GM10248 (cell line): Measurements from ENCODE around the gene EIF1AX.

Experiments
- CTCF ChIA-PET: fragments of 300-600 bp; sonication (Branson Sonifier 250); formaldehyde crosslinking; extraction: SDS; loops from one replicate; lab custom pipeline; 2021; ENCODE audit warnings: antibody characterized with exemption; lab: Yijun Ruan, JAX
- POLR2A ChIA-PET: fragments of 350-650 bp; sonication (Branson Sonifier 250); formaldehyde crosslinking; extraction: SDS; loops from one replicate; lab custom pipeline; 2020; ENCODE audit warnings: antibody characterized with exemption; lab: Yijun Ruan, JAX
- DNase-seq: peaks from one replicate; pipeline ENCODE4 v3.0.0; 2012; ENCODE audit errors: extremely low spot score
- CTCF ChIP-seq: IDR thresholded peaks from 2 replicates; pipeline ENCODE4 v1.5.1; 2012; ENCODE audit warnings: mild to moderate bottlenecking, low read depth; ENCODE audit errors: extremely low read depth, missing control alignments, control extremely low read depth

The EIF1AX gene

GRCh38 chrX:20143561-20143960 lies 1.9 kb upstream of the EIF1AX start:
- TF ChIP-seq CTCF, result no peak
- no peak for DNase-seq
- POLR2A ChIA-PET, result no interaction called here
- CTCF ChIA-PET, result no interaction called here

GRCh38 chrX:20143111-20143510 lies 1.5 kb upstream of the EIF1AX start:
- ChIA-PET POLR2A (interaction anchor here (0.6 kb wide), 1 partner anchor 25 kb away, joined by 3 read pairs; no protein-coding TSS in a partner anchor), CTCF (no interaction called here)
- TF ChIP-seq CTCF, result no peak
- DNase-seq, result no peak

- ChIA-PET POLR2A (interaction anchor here (0.8 kb wide), 1 partner anchor 609 kb away, joined by 7 read pairs; no protein-coding TSS in a partner anchor), CTCF (no interaction called here)
- DNase-seq, result no peak
- TF ChIP-seq CTCF, result no peak
Observed at GRCh38 chrX:20140420-20140819, 1.2 kb downstream of the EIF1AX start.

GRCh38 chrX:20139966-20140365 lies 1.7 kb downstream of the EIF1AX start:
- POLR2A ChIA-PET, result no interaction called here
- CTCF ChIA-PET, result no interaction called here
- DNase-seq, result no peak
- TF ChIP-seq CTCF, result no peak

- TF ChIP-seq CTCF, result no peak
- no peak for DNase-seq
- CTCF ChIA-PET, result no interaction called here
- POLR2A ChIA-PET, result no interaction called here
Observed at GRCh38 chrX:20135944-20136343, 5.7 kb downstream of the EIF1AX start.

- ChIA-PET POLR2A (interaction anchor here (0.7 kb wide), 1 partner anchor 10 kb away, joined by 3 read pairs; no protein-coding TSS in a partner anchor), CTCF (no interaction called here)
- DNase-seq, result no peak
- no peak for TF ChIP-seq CTCF
Observed at GRCh38 chrX:20132666-20133065, 9.0 kb downstream of the EIF1AX start.
